Measurements from ENCODE around the gene SLC25A34. TPM values are rescaled to one million over a fixed set of nuclear protein-coding genes. Genes with fewer than 3 reads are reported as not detected.

SLC25A34 gene
- total RNA-seq, 4 donors from 2014 or later, result 1.3 to 4.3 (median 2.4) TPM

DNA sequence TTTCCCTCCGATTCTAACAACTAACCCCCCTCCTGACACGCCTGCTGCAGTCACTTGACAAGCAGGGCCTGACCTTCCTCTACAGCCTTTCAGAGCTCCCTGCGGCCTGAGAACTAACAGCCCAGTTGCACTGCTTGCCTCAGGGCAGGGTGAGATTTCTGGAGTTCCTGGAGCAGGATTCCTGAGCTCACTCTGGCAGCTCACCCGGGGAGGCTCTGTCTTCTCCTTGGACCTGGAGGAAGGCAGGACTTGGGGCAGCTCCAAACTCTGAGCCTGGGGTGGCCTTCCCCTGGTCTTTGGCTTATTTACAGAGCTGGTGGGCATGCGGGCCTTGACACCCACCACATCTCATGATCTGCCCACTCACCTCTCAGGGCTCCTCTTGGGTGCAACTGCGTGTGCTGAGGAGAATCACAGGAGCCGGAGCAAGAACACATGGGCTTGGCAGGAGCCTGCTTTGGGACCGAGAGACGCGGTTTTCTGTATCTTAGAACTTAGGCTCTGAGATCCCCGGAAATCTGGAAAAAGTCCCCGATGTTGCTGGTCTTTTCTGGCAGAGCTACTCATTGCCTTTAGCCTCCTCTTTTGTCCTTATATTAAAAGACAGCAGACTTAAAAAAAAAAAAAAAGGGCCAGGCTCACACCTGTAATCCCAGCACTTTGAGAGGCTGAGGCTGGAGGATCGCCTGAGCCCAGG is 13.1 kb upstream of the SLC25A34 start:
- no peaks in the 10 kb centered on the region for H3K27me3 ChIP-seq
- WGBS, result 80% methylated on average over 13 of the region's 13 CpGs
- H3K4me1 ChIP-seq, result no peaks in the 10 kb centered on the region
- DNase-seq (ENCODE audit: low spot score in 2 of 2), result no peak
- TF ChIP-seq POLR2A (IDR thresholded peaks at IDR 0.05), result no peak
- TF ChIP-seq POLR2AphosphoS5 (IDR thresholded peaks at IDR 0.05), result no peak
- TF ChIP-seq, protein P1, sequence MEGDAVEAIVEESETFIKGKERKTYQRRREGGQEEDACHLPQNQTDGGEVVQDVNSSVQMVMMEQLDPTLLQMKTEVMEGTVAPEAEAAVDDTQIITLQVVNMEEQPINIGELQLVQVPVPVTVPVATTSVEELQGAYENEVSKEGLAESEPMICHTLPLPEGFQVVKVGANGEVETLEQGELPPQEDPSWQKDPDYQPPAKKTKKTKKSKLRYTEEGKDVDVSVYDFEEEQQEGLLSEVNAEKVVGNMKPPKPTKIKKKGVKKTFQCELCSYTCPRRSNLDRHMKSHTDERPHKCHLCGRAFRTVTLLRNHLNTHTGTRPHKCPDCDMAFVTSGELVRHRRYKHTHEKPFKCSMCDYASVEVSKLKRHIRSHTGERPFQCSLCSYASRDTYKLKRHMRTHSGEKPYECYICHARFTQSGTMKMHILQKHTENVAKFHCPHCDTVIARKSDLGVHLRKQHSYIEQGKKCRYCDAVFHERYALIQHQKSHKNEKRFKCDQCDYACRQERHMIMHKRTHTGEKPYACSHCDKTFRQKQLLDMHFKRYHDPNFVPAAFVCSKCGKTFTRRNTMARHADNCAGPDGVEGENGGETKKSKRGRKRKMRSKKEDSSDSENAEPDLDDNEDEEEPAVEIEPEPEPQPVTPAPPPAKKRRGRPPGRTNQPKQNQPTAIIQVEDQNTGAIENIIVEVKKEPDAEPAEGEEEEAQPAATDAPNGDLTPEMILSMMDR (IDR thresholded peaks at IDR 0.05), result no peak
- no peak for TF ChIP-seq EP300 (IDR thresholded peaks at IDR 0.05)
- H3K9me3 ChIP-seq, result no peaks in the 10 kb centered on the region
- peaks cover 90% of the 10 kb centered on the region for H3K36me3 ChIP-seq
- no peak overlapping the region for H3K4me3 ChIP-seq
- no peak overlapping the region for H3K27ac ChIP-seq

DNA sequence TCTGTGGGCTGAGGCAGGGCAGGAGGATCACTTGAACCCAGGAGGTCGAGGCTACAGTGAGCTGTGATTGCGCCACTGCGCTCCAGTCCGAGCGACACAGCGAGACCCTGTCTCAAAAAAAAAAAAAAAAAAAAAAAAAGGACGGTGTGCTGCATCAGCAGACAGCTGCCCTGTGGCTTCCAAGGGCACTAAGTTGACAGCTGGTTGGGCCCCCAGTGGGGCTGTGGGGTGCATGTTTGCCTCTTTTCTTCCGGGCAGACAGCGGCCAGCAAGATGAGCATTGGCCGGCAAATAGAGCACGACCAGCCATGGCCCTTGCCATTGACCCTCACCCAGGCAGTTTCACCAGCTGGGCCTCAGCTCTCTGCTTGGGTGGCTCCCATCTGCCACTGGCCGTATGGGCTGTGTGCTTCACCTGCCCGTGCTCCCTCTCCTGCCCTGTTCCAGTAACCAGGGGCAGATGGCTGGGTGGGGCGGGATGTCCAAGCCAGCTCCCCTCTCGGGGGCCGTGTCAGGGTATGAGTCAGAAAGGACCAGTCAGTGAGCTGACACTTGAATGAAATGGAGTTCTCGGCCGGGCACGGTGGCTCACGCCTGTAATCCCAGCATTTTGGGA is 12.3 kb upstream of the SLC25A34 start:
- no peaks in the 10 kb centered on the region for H3K4me1 ChIP-seq
- H3K36me3 ChIP-seq, result peaks cover 90% of the 10 kb centered on the region
- 86% methylated on average over 17 of the region's 20 CpGs for WGBS
- no peak overlapping the region for H3K4me3 ChIP-seq
- H3K27me3 ChIP-seq, result no peaks in the 10 kb centered on the region
- H3K27ac ChIP-seq, result no peak overlapping the region
- no peak for DNase-seq (ENCODE audit: low spot score in 2 of 2)
- H3K9me3 ChIP-seq, result no peaks in the 10 kb centered on the region
- TF ChIP-seq, protein P1 (IDR thresholded peaks at IDR 0.05), result no peak
- no peak for TF ChIP-seq EP300 (IDR thresholded peaks at IDR 0.05)
- TF ChIP-seq POLR2A (IDR thresholded peaks at IDR 0.05), result no peak
- no peak for TF ChIP-seq POLR2AphosphoS5 (IDR thresholded peaks at IDR 0.05)

DNA sequence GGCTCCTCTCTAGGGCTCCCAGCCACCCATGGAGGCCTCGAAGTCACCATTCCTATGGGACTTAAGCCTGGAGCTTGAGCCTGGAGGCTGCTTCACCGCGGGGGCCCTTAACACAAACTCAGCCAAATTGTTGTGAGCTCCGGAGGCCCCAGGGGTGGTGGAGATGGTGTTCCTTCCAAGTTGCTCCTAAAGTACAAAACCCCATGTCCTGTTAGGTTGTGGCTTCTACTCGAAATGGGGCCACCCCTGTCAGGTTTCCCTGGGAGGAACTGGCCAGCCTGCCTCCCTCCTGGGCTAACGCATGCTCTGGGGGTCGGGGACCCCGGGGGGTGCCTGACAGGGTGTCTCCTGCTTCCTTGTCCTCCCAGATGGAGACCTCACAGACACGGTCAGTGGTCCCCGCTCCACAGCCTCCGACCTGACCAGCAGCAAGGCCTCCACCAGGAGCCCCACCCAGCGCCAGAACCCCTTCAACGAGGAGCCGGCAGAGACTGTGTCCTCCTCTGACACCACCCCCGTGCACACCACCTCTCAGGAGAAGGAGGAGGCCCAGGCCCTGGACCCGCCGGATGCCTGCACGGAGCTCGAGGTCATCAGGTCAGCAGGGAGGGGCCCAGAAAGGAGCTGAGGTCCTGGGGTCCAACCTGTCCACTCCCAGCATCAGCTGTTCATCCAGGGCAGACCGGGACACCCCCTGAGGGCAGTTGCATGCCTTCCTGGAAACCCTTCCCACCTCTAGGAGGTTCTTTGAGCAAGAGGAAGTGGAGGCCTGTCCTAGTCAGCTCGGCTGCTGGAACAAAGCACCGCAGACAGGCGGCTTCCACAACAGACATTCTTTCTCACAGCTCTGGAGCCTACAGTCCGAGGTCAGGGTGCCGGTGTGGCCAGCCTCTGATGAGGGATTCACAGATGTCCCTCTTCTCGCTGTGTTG is 10.8 kb upstream of the SLC25A34 start:
- TF ChIP-seq EP300 (IDR thresholded peaks at IDR 0.05) (no peak), POLR2AphosphoS5 (IDR thresholded peaks at IDR 0.05) (no peak), POLR2A (IDR thresholded peaks at IDR 0.05) (no peak)
- TF ChIP-seq, protein P1 (IDR thresholded peaks at IDR 0.05), result no peak
- Histone ChIP-seq H3K4me3 (no peak overlapping the region), H3K27ac (no peak overlapping the region), H3K4me1 (no peaks in the 10 kb centered on the region), H3K9me3 (no peaks in the 10 kb centered on the region), H3K27me3 (no peaks in the 10 kb centered on the region), H3K36me3 (peaks cover 91% of the 10 kb centered on the region)
- DNase-seq (ENCODE audit: low spot score in 2 of 2), result no peak
- WGBS, result 50% methylated on average over 2 of the region's 26 CpGs

DNA sequence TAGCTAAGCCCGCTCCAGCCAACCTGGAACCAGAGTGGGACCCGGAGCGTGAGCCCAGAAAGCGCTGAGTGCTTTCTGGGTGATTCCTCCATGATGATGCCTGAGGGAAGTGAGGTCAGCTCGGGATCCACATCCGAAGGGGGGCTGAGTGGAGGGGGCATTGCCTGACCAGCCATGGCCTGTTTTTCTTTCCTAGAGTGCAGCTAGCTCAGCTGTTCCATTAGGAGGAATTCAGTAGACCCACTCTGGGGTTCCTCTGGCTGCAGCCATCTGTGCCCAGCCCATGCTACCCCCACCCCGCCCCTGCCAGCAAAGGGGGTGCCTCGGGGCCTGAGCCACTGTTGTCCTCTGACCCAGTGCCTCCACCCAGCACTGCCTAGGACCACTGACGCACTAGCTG is 9.6 kb upstream of the SLC25A34 start:
- Histone ChIP-seq H3K36me3 (peaks cover 91% of the 10 kb centered on the region), H3K27ac (no peak overlapping the region), H3K9me3 (no peaks in the 10 kb centered on the region), H3K27me3 (no peaks in the 10 kb centered on the region), H3K4me3 (no peak overlapping the region), H3K4me1 (no peaks in the 10 kb centered on the region)
- DNase-seq (ENCODE audit: low spot score in 2 of 2), result no peak
- 90% methylated on average over 2 of the region's 9 CpGs for WGBS
- TF ChIP-seq, protein P1 (IDR thresholded peaks at IDR 0.05), result no peak
- TF ChIP-seq POLR2A (IDR thresholded peaks at IDR 0.05) (no peak), EP300 (IDR thresholded peaks at IDR 0.05) (no peak), POLR2AphosphoS5 (IDR thresholded peaks at IDR 0.05) (no peak)

Measured in suprapubic skin (tissue), 4 donors.